HUDEP-2 (cell line): Measurements from ENCODE around the gene LIPG.
"Not testable (repeated sequence)": the region's sequence is repeated elsewhere in the genome, so short reads cannot be mapped to it uniquely, and the experiment has no call there.

Source experiments
- DNase-seq, 76 experiments: peaks; one replicate each; lab custom pipeline; 2025; ENCODE audit not compliant: unreplicated experiment in 76 of 76; lab: John Stamatoyannopoulos, UW

The LIPG gene

DNA sequence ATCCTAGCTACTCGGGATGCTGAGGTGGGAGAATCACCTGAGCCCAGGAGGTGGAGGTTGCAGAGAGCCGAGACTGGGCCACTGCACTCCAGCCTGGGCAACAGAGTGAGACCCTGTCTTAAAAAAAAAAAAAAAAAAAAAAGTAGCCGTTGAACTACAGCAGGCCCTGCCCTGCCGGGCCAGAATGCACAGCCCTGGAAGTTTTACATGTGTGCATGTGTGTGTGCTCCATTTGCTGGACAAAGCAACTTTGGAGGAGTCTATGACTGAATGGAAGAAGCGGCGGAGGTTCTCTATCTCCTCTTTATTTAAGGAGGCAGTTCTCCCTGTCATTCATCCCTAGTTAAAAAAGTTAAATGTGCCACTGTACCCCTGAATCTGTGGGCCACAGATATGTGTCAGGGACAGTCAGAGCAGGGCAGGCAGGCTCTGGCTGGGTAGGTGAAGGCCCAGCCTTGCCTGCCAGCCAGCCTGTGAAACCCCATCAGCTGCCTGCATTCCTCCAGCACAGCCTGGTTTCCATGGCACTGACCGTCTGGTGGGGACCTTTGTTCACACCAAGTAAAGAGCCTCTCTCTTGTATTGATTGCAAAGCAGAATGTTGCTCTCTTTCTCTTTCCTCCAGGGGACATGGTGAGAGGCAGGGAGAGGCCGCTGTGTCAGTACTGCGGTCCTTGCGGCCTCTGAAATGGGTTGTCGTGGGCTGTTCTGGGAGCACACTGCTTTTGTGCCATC is 10.9 kb downstream of the LIPG start:
- no peak for DNase-seq

DNA sequence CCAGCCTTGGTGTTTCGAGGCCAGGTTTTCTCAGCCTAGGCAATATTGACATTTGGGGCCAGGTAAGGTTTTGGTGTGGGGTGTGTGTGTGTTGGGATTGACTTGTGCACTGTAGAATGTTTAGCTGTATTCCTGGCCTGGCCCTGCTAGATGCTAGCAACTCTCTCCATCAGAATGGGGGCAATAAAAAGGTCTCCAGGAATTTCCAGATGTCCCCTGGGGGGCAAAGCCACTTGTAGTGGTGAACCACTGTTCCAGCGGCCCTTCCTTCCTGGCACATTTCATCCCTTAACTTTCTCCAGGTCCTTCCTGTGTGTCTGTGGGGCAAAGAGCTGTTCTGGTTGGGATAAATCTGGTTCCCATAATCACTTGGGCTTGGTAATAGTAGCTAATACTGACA is 12.0 kb downstream of the LIPG start:
- DNase-seq = no peak

DNA sequence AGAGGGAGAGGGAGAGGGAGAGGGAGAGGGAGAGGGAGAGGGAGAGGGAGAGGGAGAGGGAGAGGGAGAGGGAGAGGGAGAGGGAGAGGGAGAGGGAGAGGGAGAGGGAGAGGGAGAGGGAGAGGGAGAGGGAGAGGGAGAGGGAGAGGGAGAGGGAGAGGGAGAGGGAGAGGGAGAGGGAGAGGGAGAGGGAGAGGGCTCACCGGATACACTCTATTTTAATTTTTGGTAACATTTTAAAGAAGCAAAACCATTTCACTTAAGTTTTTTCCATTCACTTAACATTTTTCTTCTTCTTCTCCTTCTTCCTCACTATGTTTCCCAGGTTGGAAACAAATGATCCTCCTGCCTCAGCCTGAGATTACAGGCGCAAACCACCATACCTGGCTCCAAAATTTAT is 17.2 kb downstream of the LIPG start:
- DNase-seq = not testable (repeated sequence)

DNA sequence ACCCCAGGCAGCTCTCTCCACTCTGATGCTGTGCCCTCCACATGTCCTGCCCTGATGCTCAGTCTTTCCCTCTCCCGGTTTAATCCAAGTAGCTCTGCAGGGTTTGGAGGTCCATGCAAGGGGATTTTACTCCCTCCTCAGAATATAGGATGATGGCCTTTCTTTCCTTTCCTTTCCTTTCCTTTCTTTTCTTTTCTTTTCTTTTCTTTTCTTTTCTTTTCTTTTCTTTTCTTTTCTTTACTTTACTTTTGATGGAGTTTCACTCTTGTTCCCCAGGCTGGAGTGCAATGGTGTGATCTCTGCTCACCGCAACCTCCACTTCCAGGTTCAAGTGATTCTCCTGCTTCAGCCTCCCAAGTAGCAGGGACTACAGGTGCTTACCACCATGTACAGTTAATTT is 17.7 kb downstream of the LIPG start:
- DNase-seq = not testable (repeated sequence)

DNA sequence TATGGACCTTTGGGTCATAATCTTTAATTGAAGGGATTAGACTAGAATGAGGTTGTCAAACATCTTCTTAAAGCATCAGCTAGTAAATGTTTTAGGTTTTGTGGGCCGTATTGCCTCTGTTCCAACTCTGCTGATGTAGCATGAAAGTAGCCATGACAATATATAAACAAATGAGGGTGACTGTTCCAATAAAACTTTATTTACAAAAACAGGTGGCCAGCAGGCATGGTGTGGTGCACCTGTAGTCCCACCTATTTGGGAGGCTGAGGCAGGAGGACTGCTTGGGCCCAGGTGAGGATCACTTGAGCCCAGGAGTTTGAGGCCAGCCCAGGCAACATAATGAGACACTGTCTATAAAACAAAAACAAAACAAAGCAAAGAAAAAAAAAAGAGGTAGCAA is 18.4 kb downstream of the LIPG start:
- DNase-seq = no peak

DNA sequence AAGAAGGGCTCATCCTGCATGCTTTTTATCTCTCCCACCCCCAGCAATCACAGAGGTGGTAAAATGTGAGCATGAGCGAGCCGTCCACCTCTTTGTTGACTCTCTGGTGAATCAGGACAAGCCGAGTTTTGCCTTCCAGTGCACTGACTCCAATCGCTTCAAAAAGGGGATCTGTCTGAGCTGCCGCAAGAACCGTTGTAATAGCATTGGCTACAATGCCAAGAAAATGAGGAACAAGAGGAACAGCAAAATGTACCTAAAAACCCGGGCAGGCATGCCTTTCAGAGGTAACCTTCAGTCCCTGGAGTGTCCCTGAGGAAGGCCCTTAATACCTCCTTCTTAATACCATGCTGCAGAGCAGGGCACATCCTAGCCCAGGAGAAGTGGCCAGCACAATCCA is 19.5 kb downstream of the LIPG start:
- no peak for DNase-seq

DNA sequence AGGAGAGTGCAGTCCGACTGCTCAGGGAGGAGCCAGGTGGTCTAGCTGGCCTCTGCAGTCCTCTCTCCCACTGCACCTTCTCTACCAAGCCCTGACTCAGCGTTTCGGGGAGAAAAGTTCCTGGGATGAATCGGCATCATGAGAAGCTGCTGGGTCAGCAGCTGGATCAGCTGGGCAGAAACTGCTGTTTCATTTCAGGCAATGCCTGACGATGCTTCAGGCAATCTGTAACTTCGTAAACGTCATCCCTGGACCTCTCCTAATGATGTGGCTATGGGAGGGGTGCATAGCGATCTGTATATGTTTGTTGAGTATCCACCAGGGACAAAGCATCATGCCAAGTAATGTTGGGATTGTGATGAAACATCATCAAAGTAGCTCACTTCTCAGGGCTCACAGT is 20.7 kb downstream of the LIPG start:
- DNase-seq = no peak

DNA sequence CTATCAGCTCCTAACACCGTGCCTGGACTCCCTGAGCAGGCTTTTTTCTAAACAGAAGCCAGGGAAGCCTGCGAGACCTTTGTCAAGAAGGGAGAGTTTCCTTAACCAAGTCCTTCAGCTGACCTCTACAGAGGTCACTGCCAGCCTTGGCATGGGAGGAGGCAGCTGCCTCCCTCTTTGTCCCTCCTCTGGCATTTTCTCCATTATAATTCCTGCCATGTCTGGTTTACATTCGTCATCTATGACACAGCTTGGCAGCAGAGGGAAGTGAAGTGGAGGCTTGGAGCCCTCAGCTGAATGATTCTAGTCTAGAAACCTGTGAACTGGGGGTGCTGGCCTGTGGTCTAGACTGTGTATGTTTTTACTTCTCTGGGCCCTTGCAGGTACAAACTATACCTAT is 22.5 kb downstream of the LIPG start:
- no peak for DNase-seq

DNA sequence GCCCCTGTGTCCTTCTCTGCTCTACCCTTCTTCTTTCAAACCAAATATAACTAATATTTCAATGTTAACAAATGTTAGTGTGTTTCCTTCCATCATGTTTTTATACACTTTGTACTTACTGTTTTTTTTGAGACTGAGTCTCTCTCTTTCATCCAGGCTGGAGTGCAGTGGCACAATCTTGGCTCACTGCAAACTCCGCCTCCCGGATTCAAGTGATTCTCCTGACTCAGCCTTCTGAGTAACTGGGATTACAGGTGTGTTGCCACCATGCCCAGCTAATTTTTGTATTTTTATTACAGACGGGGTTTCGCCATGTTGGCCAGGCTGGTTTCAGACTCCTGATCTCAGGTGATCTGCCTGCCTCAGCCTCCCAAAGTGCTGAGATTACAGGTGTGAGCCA is 23.1 kb downstream of the LIPG start:
- DNase-seq = not testable (repeated sequence)

DNA sequence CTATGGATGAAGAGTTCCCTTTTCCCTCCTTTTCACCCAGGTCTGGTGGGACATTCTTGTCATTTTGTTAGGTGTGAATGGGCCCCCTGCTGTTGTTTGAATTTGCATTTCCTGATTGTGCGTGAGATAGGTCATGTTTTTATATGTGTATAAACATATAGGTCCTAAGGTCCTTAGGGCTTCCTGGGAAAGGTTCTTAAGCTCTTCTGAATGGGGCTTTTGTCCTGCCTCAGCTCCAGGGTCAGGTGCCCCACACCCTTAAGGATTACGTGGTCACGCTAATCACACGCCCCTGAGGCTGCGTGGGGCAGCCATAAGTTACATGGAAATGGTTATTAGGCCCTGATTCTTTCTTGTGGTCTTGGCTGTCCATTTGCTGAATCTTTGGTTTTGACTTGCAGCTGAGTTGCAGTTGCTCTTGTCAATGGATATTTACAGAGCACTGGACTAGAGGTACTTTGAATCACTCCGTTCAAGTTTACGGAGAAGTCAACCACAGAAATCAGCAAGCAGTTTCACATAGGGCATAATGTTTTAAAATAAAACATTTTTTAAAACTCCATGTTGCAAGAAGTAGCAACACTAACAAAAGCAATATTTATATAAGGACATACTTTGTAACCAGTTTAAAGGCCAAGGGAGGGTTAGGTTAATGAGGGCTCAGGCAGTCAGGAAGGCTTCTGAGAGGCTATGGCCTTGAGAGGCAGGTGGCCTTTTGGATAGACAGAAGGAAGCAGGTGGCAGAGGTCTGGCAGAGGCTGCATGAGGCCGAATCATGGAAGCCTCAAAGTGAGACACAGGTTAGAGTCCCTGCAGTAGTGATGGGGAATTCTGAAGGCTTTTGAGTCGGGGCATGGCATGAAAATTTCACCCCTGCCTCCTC is 24.2 kb downstream of the LIPG start:
- no peak for DNase-seq

DNA sequence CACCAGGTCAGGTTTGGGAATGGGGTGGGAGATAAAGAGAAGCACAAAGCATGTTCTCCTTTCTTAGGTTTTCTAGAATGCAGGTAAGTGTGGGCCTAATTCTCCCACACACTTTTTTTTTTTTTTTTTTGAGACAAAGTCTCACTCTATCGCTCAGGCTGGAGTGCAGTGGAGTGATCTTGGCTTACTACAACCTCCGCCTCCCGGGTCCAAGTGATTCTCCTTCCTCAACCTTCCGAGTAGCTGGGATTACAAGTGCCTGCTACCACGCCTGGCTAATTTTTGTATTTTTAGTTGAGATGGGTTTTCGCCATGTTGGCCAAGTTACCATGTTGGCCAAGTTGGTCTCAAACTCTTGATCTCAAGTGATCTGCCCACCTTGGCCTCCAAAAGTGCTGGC is 26.3 kb downstream of the LIPG start:
- no peak for DNase-seq

DNA sequence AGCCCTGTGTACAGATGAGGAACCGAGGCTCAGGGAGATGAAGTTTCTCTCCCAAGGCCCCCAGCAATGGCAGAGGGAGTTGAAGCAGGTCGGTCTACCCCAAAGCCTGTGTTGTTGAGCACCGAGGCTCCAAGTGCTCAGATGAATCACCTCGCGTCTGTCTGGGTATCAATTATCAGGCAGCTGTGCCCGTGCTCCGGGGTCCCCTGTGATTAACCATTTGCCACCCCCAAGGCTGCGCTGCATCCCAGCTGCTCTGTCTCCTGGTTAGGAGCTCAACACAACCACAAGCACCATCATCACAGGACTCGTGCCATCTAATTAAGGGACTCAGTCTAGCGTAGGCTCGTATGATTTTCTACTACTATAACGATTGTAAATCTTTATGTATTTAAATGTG is 27.1 kb downstream of the LIPG start:
- no peak for DNase-seq

DNA sequence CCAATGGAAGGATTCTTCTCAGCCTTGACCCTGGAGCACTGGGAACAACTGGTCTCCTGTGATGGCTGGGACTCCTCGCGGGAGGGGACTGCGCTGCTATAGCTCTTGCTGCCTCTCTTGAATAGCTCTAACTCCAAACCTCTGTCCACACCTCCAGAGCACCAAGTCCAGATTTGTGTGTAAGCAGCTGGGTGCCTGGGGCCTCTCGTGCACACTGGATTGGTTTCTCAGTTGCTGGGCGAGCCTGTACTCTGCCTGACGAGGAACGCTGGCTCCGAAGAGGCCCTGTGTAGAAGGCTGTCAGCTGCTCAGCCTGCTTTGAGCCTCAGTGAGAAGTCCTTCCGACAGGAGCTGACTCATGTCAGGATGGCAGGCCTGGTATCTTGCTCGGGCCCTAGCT is 28.8 kb downstream of the LIPG start:
- DNase-seq = no peak

DNA sequence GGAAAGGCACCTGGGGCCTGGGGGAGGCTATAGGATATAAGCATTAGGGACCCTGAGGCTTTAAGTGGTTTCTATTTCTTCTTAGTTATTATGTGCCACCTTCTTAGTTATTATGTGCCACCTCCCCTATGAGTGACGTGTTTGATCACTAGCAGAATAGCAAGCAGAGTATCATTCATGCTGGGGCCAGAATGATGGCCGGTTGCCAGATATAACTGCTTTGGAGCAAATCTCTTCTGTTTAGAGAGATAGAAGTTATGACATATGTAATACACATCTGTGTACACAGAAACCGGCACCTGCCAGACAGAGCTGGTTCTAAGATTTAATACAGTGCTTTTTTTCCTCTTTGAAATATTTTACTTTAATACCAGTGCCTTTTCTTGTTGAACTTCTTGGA is 29.4 kb downstream of the LIPG start:
- DNase-seq = no peak

DNA sequence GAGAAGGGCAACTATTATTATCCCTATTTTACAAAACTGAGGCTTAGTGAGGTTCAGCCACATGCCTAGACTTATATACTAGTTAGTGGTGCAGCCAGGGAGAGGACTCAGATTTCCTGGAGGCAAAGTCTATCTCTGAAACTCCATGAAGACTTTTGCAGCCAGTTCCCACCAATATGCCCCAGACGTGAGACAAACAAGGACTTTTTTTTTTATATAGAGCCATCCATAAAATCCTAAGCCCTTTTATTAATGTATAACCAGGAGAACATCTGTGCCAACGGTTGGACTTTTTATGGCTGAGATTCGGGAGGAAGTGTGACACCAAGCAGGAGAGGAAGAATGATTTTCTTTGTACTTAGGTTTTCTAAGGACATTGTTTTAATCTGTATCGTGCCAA is 29.9 kb downstream of the LIPG start:
- DNase-seq = no peak

DNA sequence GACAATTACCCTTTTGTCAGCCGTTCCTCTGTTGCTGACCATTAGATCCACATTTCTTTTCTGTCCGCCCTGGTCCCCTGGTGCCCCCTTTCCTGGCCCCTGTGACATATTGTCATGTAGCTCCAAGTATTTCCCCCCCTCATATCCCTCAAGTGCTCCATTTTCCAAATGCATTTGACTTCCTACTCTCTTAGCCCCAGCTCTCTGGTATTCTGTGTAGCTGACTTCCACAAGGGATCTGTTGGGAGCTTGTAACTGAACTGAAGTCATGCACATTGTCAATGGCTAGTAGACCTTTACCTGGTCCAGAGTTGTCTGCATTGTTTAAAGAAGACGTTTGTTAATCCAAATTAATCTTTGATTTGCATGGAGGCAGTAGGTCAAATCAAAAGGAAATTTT is 34.8 kb downstream of the LIPG start:
- no peak for DNase-seq

DNA sequence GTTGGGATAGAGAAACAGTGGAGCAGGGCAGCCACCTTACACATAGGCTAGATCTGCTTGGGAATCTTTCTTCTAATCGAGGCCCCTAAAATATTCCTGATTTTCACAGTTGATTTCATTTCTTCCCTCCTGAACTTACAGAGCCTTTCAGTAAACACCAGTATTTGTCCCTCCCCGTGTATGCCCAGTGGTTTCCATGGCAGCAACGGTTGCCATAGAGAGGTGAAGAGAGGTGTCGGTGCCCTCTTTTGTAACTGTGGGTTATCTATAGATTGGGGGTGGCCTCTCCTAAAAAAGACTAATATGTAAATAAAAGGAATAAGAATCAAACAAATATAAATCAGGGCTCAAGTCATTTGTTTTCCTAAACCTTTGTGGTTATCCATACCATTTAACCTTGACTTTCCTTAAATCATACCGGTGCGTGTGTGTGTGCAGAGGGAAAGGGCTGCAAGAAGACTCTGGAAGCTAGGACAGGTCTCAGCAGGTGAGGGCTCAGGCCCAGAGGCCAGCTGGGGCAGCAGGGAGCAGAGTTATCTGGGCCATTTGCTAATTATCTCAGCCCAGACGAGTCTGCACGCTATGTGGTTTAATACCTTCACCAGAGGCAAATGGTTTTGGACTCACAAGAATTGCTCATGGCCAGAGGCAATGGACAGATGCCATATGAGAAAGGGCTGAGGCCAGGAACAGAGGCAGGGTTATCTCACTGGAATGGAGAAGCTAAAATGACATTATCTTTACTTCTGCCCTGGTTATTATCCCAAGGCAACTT is 35.5 kb downstream of the LIPG start:
- no peak for DNase-seq

DNA sequence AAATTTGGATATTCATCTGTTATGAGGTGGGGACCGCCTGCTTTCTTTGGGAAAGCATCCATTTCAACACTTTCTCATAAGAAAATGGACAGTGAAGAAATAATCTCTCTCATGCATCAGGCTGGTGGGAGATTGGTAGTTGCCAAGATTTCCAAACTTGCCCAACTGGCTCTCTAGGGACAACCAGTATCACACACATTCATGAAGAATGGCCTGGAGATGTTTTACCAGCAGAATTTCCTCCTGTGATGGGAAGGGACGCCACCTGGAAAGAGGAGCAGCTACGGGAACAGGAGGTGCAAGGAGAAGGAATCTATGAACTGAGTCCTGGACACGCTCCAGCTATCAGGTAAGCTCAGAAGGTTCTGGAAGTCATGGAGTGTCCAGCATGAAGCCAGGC is 39.4 kb downstream of the LIPG start:
- no peak for DNase-seq

DNA sequence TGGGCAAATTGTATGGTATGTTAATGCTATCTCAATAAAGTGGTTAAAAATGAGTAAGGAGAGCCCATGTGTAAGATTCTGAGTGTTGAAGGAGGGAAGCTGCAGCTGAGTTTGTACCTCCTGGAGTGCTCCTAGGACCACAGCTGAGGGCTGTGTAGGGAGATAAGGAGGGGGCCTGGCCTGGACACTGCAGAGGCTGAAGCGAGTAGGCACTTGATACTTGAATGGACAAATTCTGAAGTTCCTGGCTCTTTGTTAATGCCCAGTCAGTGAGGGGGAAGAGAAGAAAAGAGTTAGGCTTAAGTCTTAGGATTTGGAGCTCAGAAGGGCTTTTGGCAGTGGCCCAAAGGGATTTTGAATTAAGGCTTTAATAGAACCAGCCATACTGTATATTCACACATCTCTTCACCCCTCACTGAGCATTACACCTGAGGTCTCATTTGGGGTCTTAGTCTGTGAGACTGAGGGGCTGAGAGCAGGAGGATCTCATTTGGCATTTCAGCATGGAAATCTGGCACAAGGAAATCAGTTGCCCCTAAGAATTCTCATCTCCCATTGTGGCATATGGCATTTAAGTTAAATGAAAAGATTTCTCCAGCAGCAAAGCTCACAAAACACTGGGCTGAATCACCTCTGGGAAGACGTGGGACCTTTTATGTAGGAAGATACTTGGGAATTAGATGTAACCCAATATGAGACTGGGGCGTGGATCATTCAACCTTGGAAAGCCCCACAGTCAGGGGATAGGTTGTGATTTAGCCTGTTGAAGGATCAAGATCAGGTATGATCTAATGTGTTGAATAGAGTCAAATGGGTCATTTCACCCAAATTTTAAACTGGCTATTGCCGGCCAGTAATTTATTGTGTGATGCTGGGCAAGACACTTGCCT is 46.8 kb downstream of the LIPG start:
- DNase-seq = peak in 3 of 76 experiments; percentile 12 to 30 (median 23)

DNA sequence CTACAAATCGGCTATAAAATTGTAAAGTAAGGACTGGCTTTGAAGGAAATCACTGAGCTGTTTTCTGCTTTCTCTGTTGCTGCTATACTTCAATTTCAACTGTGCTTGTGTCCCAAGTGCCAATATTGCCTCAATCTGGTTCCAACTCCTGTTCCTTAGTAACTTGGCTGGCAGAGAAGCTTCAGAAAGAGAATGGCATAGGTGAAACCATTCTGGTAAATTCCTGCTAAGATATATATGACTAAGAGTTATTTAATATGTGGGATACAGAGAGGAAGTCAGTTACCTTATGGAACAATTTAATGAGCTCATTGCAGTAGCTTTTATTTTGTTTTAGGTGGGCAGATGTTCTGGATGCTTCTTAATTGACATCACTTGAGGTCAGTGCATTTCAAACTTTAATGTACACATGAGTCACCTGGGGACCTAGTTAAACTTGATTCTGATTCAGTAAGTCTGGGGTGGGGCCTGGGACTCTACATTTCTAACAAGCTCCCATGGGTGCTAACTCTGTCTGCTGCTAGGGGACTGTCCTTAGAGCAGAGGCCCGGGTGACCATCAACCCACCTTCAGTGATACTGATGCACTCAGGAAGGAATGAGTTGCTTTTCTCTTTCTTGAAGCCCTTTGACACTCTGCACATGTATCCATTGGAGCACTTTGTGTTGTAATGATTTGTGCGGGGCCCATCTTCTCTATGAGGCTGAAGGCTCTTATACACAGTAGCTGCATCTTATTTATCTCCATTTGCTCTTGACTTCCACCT is 47.6 kb downstream of the LIPG start:
- no peak for DNase-seq
